H54 (cell line): Measurements from ENCODE around the gene NOVA1.

Experiments used
- DNase-seq: peaks from one replicate; pipeline ENCODE4 v3.0.0; 2011; ENCODE audit warnings: low spot score, mixed read lengths; ENCODE audit not compliant: insufficient read length
- FAIRE-seq: peaks from 3 replicates; lab custom pipeline; 2011; peaks lifted over from hg19 to GRCh38; lab: Jason Lieb, UNC
- POLR2A ChIP-seq: IDR thresholded peaks from 2 replicates; pipeline ENCODE4 v1.6.1; 2011; ENCODE audit warnings: low read depth, mild to moderate bottlenecking, low read length

Gene NOVA1

GRCh38 chr14:26598081-26598671, 343 bp upstream of the NOVA1 start:
- no peak for TF ChIP-seq POLR2A
- DNase-seq, result peak; percentile 17
- no peak for FAIRE-seq

GRCh38 chr14:26597071-26597588, 703 bp downstream of the NOVA1 start:
- no peak for TF ChIP-seq POLR2A
- FAIRE-seq (no peak), DNase-seq (no peak)

GRCh38 chr14:26596543-26597061, 1.2 kb downstream of the NOVA1 start:
- no peak for DNase-seq
- TF ChIP-seq POLR2A, result no peak
- no peak for FAIRE-seq

GRCh38 chr14:26595926-26596542, 1.8 kb downstream of the NOVA1 start:
- no peak for DNase-seq
- no peak for FAIRE-seq
- no peak for TF ChIP-seq POLR2A

GRCh38 chr14:26594756-26595545, 2.9 kb downstream of the NOVA1 start:
- TF ChIP-seq POLR2A, result no peak
- FAIRE-seq (no peak), DNase-seq (no peak)

- no peak for TF ChIP-seq POLR2A
- FAIRE-seq (no peak), DNase-seq (no peak)
Observed at GRCh38 chr14:26594148-26594547, 3.7 kb downstream of the NOVA1 start.

GRCh38 chr14:26593357-26593756, 4.5 kb downstream of the NOVA1 start:
- FAIRE-seq, result no peak

GRCh38 chr14:26589925-26590324, 7.9 kb downstream of the NOVA1 start:
- no peak for TF ChIP-seq POLR2A
- FAIRE-seq (no peak), DNase-seq (no peak)

More at GRCh38 chr14:26593357-26593756, 4.5 kb downstream of the NOVA1 start:
- no peak for DNase-seq
- no peak for TF ChIP-seq POLR2A

GRCh38 chr14:26577711-26578110, 20.1 kb downstream of the NOVA1 start:
- DNase-seq, result no peak
- no peak for FAIRE-seq
- TF ChIP-seq POLR2A, result no peak

- DNase-seq (no peak), FAIRE-seq (no peak)
- TF ChIP-seq POLR2A, result no peak
Observed at GRCh38 chr14:26554069-26554772, 43.6 kb downstream of the NOVA1 start.

GRCh38 chr14:26549571-26549970, 48.3 kb downstream of the NOVA1 start:
- DNase-seq, result no peak
- no peak for FAIRE-seq
- no peak for TF ChIP-seq POLR2A

- no peak for FAIRE-seq
- DNase-seq, result no peak
- TF ChIP-seq POLR2A, result no peak
Observed at GRCh38 chr14:26548406-26548805, 49.4 kb downstream of the NOVA1 start.

GRCh38 chr14:26538176-26538575, 59.7 kb downstream of the NOVA1 start:
- FAIRE-seq (no peak), DNase-seq (no peak)
- no peak for TF ChIP-seq POLR2A
